Esophagus muscularis mucosa (tissue), 4 donors: ENCODE results near the gene TRAF3IP3. TPM values are rescaled to one million over a fixed set of nuclear protein-coding genes. Genes with fewer than 3 reads are reported as not detected.

ENCODE experiments used
- DNase-seq: peaks from one replicate; pipeline ENCODE4 v3.0.0-alpha.2; 2017; ENCODE audit errors: extremely low spot score
- H3K27ac ChIP-seq, 4 donors: fragments of 200-600 bp; sonication (generic); replicated peaks in 1 of 4; 1 replicate in 3 of 4; 2 replicates in 1 of 4; pipeline ENCODE4 v1.5.1; 2016 to 2019; ENCODE audit warnings: mild to moderate bottlenecking in 1 of 4
- H3K27me3 ChIP-seq, 4 donors: fragments of 200-600 bp; sonication (generic); one replicate each; pipeline versions ENCODE4 v1.5.1 to v1.6.0; 2016 to 2019
- H3K36me3 ChIP-seq, 4 donors: fragments of 200-600 bp; sonication (generic); one replicate each; pipeline ENCODE4 v1.5.1; 2016 to 2019
- H3K4me1 ChIP-seq, 4 donors: fragments of 200-600 bp; sonication (generic); one replicate each; pipeline ENCODE4 v1.5.1; 2016 to 2019
- H3K4me3 ChIP-seq, 4 donors: fragments of 200-600 bp; sonication (generic); 1 replicate in 2 of 4; 2 replicates in 2 of 4; pipeline ENCODE4 v1.5.1; 2016 to 2019; ENCODE audit warnings: mild to moderate bottlenecking in 4 of 4, moderate library complexity in 1 of 4
- H3K9me3 ChIP-seq, 4 donors: fragments of 200-600 bp; sonication (generic); 1 replicate in 3 of 4; 2 replicates in 1 of 4; pipeline ENCODE4 v1.5.1; 2016 to 2019
- CTCF ChIP-seq, 3 experiments: fragments of 200-600 bp in 2 of 3; fragments of 450-650 bp in 1 of 3; sonication (generic) in 2 of 3; IDR thresholded peaks; one replicate each; pipeline ENCODE4 v1.5.1; 2017 to 2019; ENCODE audit warnings: antibody characterized with exemption in 3 of 3, mild to moderate bottlenecking in 2 of 3, moderate library complexity in 1 of 3
- EP300 ChIP-seq: sonication (generic); formaldehyde crosslinking; IDR thresholded peaks from one replicate; pipeline ENCODE4 v1.6.1; 2017; ENCODE audit warnings: antibody characterized with exemption
- POLR2A ChIP-seq: fragments of 450-650 bp; IDR thresholded peaks from one replicate; pipeline ENCODE4 v1.6.1; 2017; ENCODE audit warnings: antibody characterized with exemption, moderate library complexity, mild to moderate bottlenecking, low read depth
- POLR2AphosphoS5 ChIP-seq, 2 donors: sonication (generic); formaldehyde crosslinking; IDR thresholded peaks; one replicate each; pipeline ENCODE4 v1.6.1; 2017; ENCODE audit warnings: antibody characterized with exemption in 2 of 2
- WGBS: methylation state at CpG from one replicate; pipeline ENCODE4 v1.1.5; 2018; 5-methylcytosine and 5-hydroxymethylcytosine counted together
- intact Hi-C: fragments of 100-400 bp; cut with DNase I; formaldehyde crosslinking; loops from one replicate; pipeline ENCODE4 v1.15.1; 2023
- total RNA-seq, 4 donors: library from RNA; depleted of rRNA; stranded (reverse); fragments of >200 nt; gene quantifications; one replicate each; pipeline versions ENCODE4 v1.1.0 to v1.2.1, GENCODE V29; 2016

The TRAF3IP3 gene
- total RNA-seq, 4 donors from 2014 or later: 1.0 to 4.3 (median 2.8) TPM

- Histone ChIP-seq H3K4me1 (peaks cover 12 to 21% (median 19%) of the 10 kb centered on the region in 4 donors), H3K4me3 (no peak overlapping the region), H3K27me3 (no peaks in the 10 kb centered on the region), H3K9me3 (no peaks in the 10 kb centered on the region), H3K36me3 (peaks cover 23 to 45% (median 37%) of the 10 kb centered on the region in 4 donors), H3K27ac (no peak overlapping the region)
- no peak for DNase-seq
- no peak for TF ChIP-seq POLR2A
- TF ChIP-seq EP300: no peak
- TF ChIP-seq POLR2AphosphoS5 (IDR thresholded peaks at IDR 0.05): no peak
- no peak for TF ChIP-seq CTCF (IDR thresholded peaks at IDR 0.05)
- intact Hi-C loops: no loop called here
- WGBS: 80% methylated on average over 2 of the region's 2 CpGs
Observed at GRCh38 chr1:209829716-209830115, 73.9 kb downstream of the TRAF3IP3 start.

- peak; percentile 19 for DNase-seq
- TF ChIP-seq EP300 (no peak), POLR2A (no peak), POLR2AphosphoS5 (IDR thresholded peaks at IDR 0.05) (no peak), CTCF (IDR thresholded peaks at IDR 0.05) (no peak)
- Histone ChIP-seq H3K27ac (no peak overlapping the region), H3K4me1 (peaks cover 12 to 21% (median 19%) of the 10 kb centered on the region in 4 donors), H3K4me3 (no peak overlapping the region), H3K9me3 (no peaks in the 10 kb centered on the region), H3K27me3 (no peaks in the 10 kb centered on the region), H3K36me3 (peaks cover 27 to 55% (median 46%) of the 10 kb centered on the region in 4 donors)
- 91% methylated on average over 3 of the region's 3 CpGs for WGBS
- intact Hi-C loops: no loop called here
Observed at GRCh38 chr1:209830722-209831121, 74.9 kb downstream of the TRAF3IP3 start.

- H3K36me3 ChIP-seq: peaks cover 36 to 64% (median 52%) of the 10 kb centered on the region in 4 donors
- H3K27ac ChIP-seq: no peak overlapping the region
- TF ChIP-seq POLR2AphosphoS5 (IDR thresholded peaks at IDR 0.05) (no peak), EP300 (no peak), POLR2A (no peak), CTCF (IDR thresholded peaks at IDR 0.05) (no peak)
- H3K4me1 ChIP-seq: peaks cover 12 to 26% (median 19%) of the 10 kb centered on the region in 4 donors
- H3K9me3 ChIP-seq: no peaks in the 10 kb centered on the region
- H3K27me3 ChIP-seq: no peaks in the 10 kb centered on the region
- intact Hi-C loops: no loop called here
- no peak for DNase-seq
- H3K4me3 ChIP-seq: no peak overlapping the region
- 94% methylated on average over 1 of the region's 1 CpG for WGBS
Observed at GRCh38 chr1:209831615-209832014, 75.8 kb downstream of the TRAF3IP3 start.

Other genes starting within 250 kb of the TRAF3IP3 start
- gene CAMK1G, start 172.3 kb upstream of the TRAF3IP3 start, total RNA-seq: under 1 TPM; 0.13 to 0.83 (median 0.26) TPM
- gene LAMB3, start 103.6 kb upstream of the TRAF3IP3 start, total RNA-seq: 1 to 10 TPM in 1 of 4 donors, under 1 TPM in 3; 0.17 to 1.0 (median 0.52) TPM
- 10 to 100 TPM in 2 of 4 donors, 1 to 10 TPM in 2; 4.9 to 28.5 (median 17.4) TPM for gene G0S2, start 80.6 kb upstream of the TRAF3IP3 start, total RNA-seq
- 10 to 100 TPM in 1 of 4 donors, 1 to 10 TPM in 3; 5.0 to 17.2 (median 6.2) TPM for gene HSD11B1, start 51.2 kb upstream of the TRAF3IP3 start, total RNA-seq
- gene C1orf74, start 28.5 kb downstream of the TRAF3IP3 start, total RNA-seq: 1 to 10 TPM in 2 of 4 donors, under 1 TPM in 2; 0.42 to 1.6 (median 0.86) TPM
- gene IRF6, start 50.1 kb downstream of the TRAF3IP3 start, total RNA-seq: 1 to 10 TPM in 1 of 4 donors, under 1 TPM in 3; 0.46 to 1.2 (median 0.75) TPM
- gene UTP25, start 71.9 kb downstream of the TRAF3IP3 start, total RNA-seq: 1 to 10 TPM; 3.7 to 8.0 (median 7.3) TPM
- under 1 TPM; 0.11 to 0.42 (median 0.15) TPM for gene SYT14, start 182.2 kb downstream of the TRAF3IP3 start, total RNA-seq